ENCODE results near the gene SLC28A1. TPM values are rescaled to one million over a fixed set of nuclear protein-coding genes. Genes with fewer than 3 reads are reported as not detected.

SLC28A1 gene
- total and polyA plus RNA-seq, 7 donors = 0.13 to 1.9 (median 0.34) TPM

DNA sequence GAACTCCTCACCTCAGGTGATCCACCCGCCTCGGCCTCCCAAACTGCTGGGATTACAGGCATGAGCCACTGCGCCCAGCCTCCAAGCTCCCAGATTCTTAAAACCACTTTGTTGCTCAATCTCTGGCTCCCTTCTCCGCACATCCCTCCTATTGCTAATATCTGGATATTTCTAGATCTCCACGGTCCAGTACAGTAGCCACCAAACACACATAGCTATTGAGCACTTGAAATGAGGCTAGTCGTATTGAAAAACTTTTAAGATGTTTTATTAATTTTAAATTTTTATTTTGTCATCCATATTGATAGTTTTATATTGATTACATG is 44.3 kb downstream of the SLC28A1 start:
- intact Hi-C loops (cut with DNase I) = loop anchor here (1.0 to 10.0 kb wide), 8 partner anchors 47 to 342 kb away; partner anchors contain the start of genes NMB (in 1 of the 2), SLC28A1 (in 1 of the 2), WDR73 (in 1 of the 2) and ZNF592 (in 1 of the 2)
- no peak overlapping the region for H3K27ac ChIP-seq
- ATAC-seq (no peak), DNase-seq (no peak)
- no peaks in the 10 kb centered on the region for H3K36me3 ChIP-seq (ENCODE audit: insufficient read depth in 1 of 2, low read depth in 1 of 2)
- no peak overlapping the region for H3K4me3 ChIP-seq
- TF ChIP-seq, protein P1, sequence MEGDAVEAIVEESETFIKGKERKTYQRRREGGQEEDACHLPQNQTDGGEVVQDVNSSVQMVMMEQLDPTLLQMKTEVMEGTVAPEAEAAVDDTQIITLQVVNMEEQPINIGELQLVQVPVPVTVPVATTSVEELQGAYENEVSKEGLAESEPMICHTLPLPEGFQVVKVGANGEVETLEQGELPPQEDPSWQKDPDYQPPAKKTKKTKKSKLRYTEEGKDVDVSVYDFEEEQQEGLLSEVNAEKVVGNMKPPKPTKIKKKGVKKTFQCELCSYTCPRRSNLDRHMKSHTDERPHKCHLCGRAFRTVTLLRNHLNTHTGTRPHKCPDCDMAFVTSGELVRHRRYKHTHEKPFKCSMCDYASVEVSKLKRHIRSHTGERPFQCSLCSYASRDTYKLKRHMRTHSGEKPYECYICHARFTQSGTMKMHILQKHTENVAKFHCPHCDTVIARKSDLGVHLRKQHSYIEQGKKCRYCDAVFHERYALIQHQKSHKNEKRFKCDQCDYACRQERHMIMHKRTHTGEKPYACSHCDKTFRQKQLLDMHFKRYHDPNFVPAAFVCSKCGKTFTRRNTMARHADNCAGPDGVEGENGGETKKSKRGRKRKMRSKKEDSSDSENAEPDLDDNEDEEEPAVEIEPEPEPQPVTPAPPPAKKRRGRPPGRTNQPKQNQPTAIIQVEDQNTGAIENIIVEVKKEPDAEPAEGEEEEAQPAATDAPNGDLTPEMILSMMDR (IDR thresholded peaks at IDR 0.05) = no peak
- WGBS, 3 donors = 66 to 85% (median 84%) methylated on average over 6 of the region's 6 CpGs
- no peaks in the 10 kb centered on the region for H3K27me3 ChIP-seq (ENCODE audit: insufficient read depth in 3 of 3, low read length in 2 of 3)
- H3K9me3 ChIP-seq = no peaks in the 10 kb centered on the region
- peaks cover 18% of the 10 kb centered on the region for H3K4me1 ChIP-seq

DNA sequence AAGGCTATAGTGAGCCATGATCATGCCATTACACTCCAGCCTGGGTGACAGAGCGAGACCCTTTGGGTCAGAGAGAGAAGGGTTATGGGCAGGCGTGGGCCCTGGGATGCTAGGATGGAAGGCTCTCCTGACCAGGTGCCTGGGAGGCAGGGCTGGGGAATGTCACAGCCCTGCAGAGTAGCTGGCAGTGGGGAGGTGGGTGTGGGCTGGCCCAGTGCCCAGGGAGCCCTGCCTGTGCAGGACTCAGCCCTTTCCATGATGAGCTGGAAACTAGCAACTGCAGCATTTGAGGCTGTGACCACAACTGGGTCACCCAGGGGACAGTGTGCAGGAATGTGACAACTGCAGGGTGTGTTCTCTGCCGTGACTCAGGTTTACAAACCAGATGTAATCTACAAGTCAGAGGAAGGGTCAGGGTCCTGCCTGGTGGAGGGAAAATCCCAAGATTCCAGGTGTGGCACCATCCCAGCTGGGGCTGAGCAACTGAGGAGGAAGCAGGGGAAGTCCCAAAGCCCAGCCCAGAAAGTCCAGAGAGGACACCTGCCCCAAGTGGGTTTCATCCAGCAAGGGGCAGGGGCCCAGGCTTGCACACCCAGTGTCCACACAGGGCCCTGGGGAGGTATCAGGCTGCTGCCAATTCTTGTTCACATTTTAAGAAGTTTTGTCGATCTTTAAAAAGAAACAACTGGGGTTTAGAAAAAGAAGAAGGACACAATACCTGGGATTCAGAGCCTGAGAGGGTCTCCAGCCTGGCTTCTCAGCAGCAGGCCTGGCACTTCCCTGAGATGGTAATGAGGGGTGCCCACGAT is 45.5 kb downstream of the SLC28A1 start:
- DNase-seq (no peak), ATAC-seq (peak in 3 of 4 donors; percentile 22 to 39 (median 34))
- H3K27me3 ChIP-seq (ENCODE audit: insufficient read depth in 3 of 3, low read length in 2 of 3) = no peaks in the 10 kb centered on the region
- intact Hi-C loops (cut with DNase I) = loop anchor here (5.0 to 10.0 kb wide), 7 partner anchors 48 to 343 kb away; partner anchors contain the start of genes NMB (in 1 of the 2), SLC28A1 (in 1 of the 2), WDR73 (in 1 of the 2) and ZNF592 (in 1 of the 2)
- peaks cover 10% of the 10 kb centered on the region for H3K4me1 ChIP-seq
- 65 to 70% (median 66%) methylated on average over 5 of the region's 5 CpGs for WGBS, 3 donors
- H3K36me3 ChIP-seq (ENCODE audit: insufficient read depth in 1 of 2, low read depth in 1 of 2) = no peaks in the 10 kb centered on the region
- TF ChIP-seq, protein P1 (IDR thresholded peaks at IDR 0.05) = no peak
- no peak overlapping the region for H3K27ac ChIP-seq
- no peaks in the 10 kb centered on the region for H3K9me3 ChIP-seq
- no peak overlapping the region for H3K4me3 ChIP-seq

DNA sequence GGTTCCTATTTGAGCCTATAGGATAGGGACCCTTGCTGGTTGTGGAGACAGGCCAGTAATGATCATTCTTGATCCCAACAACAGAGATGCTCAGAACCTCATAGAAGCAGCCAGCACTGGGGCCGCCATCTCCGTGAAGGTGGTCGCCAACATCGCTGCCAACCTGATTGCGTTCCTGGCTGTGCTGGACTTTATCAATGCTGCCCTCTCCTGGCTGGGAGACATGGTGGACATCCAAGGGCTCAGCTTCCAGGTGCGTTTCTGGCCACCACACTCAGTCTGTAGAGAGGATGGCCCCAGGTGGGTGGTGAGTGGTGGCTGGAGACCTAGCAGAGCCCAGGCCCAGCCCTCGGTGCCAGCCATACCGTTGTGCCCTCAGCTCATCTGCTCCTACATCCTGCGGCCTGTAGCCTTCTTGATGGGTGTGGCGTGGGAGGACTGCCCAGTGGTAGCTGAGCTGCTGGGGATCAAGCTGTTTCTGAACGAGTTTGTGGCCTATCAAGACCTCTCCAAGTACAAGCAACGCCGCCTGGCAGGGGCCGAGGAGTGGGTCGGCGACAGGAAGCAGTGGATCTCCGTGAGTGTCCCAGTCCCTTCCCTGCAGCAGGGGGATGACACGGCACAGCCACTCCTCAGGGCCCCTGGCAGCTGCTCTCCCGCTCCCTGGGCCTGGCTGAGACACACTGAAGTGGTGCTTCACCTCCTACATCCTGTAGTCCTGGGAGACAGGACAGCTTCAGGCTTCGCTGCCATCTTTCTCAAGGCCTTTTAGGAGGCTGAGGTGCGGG is 50.7 kb downstream of the SLC28A1 start:
- whole genome bisulfite sequencing, 3 donors = 83 to 88% (median 86%) methylated on average over 21 of the region's 21 CpGs
- no peak overlapping the region for H3K27ac ChIP-seq
- DNase-seq (no peak), ATAC-seq (no peak)
- H3K4me3 ChIP-seq = no peak overlapping the region
- TF ChIP-seq, protein P1 (IDR thresholded peaks at IDR 0.05) = no peak
- no peaks in the 10 kb centered on the region for H3K36me3 ChIP-seq (ENCODE audit: insufficient read depth in 1 of 2, low read depth in 1 of 2)
- H3K9me3 ChIP-seq = no peaks in the 10 kb centered on the region
- no peaks in the 10 kb centered on the region for H3K4me1 ChIP-seq
- no peaks in the 10 kb centered on the region for H3K27me3 ChIP-seq (ENCODE audit: insufficient read depth in 3 of 3, low read length in 2 of 3)
- intact Hi-C loops (cut with DNase I) = no loop called here

DNA sequence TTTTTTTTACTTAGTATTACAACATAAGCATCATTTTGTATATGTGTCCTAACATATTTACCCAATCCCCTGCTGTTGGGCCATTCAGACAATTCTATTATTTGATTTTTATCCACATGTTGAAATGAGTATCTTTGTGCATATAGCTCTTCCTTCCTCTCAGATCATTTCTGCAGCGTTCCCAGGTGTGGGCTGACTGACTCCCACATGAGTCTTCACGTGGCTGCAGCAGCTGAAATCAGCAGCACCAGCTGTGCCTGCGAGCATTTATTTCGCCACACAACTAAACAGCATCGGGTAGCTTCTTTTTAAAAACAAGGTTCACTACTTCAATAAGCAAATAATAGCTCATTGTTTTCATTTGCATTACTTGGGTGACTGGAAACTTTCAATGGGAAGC is 52.7 kb downstream of the SLC28A1 start:
- TF ChIP-seq, protein P1 (IDR thresholded peaks at IDR 0.05) = no peak
- no peak for ATAC-seq
- WGBS, 3 donors = 44 to 48% (median 44%) methylated on average over 5 of the region's 5 CpGs
- Histone ChIP-seq H3K27me3 (ENCODE audit: insufficient read depth in 3 of 3, low read length in 2 of 3) (no peaks in the 10 kb centered on the region), H3K36me3 (ENCODE audit: insufficient read depth in 1 of 2, low read depth in 1 of 2) (no peaks in the 10 kb centered on the region), H3K9me3 (no peaks in the 10 kb centered on the region), H3K4me3 (no peak overlapping the region), H3K27ac (no peak overlapping the region), H3K4me1 (no peaks in the 10 kb centered on the region)
- no peak for DNase-seq
- intact Hi-C loops (cut with DNase I) = no loop called here

Measured in psoas muscle (tissue), 8 donors.